Measurements from ENCODE around the gene GRK5. TPM values are rescaled to one million over a fixed set of nuclear protein-coding genes. Genes with fewer than 3 reads are reported as not detected.

Gene GRK5
- total and polyA plus RNA-seq, 9 of the 15 experiments (the other 6 are each of a cell fraction or from before 2014, with no cell fraction given), result 0.46 to 0.83 (median 0.67) TPM; not detected in 2

- no peak for TF ChIP-seq E2F8 (IDR thresholded peaks at IDR 0.05; ENCODE audit: low read depth, partially characterized antibody)
Measured at GRCh38 chr10:119205894-119206602, 1.3 kb upstream of the GRK5 start (continued).

- Histone ChIP-seq H2AFZ (ENCODE audit: low read depth, low read length) (peak overlapping the region; percentile 90), H3K79me2 (ENCODE audit: control insufficient read depth, insufficient read depth, low read length) (no peaks in the 10 kb centered on the region), H3K27me3 (ENCODE audit: control insufficient read depth in 2 of 2, insufficient read depth in 2 of 2, low read length in 2 of 2) (no peaks in the 10 kb centered on the region), H3K9ac (ENCODE audit: insufficient read depth in 1 of 2, low read depth in 2 of 2, low read length in 2 of 2) (peak overlapping the region; percentile 64 to 91), H3K9me1 (ENCODE audit: control insufficient read depth, insufficient read depth, low read length) (no peaks in the 10 kb centered on the region), H3K4me2 (ENCODE audit: insufficient read depth, low read length) (peak overlapping the region; percentile 68; the same call in 1 of the 2 replicates), H3K4me3 (peak overlapping the region; percentile 71), H4K20me1 (replicated peaks; ENCODE audit: control insufficient read depth, insufficient read depth, low read length) (no peaks in the 10 kb centered on the region), H3K9me3 (replicated peaks; ENCODE audit: control insufficient read depth, insufficient read depth, low read depth, low read length) (no peaks in the 10 kb centered on the region), H3K4me1 (replicated peaks in 1 of 2; ENCODE audit: control insufficient read depth in 2 of 2, insufficient read depth in 2 of 2, low read length in 2 of 2) (peaks cover 7 to 20% of the 10 kb centered on the region in 2 experiments), H3K27ac (ENCODE audit: extremely low read depth, low read depth, low read length) (peak overlapping the region; percentile 80), H3K36me3 (ENCODE audit: control insufficient read depth, insufficient read depth, low read length) (no peaks in the 10 kb centered on the region)
- DNase-seq (ENCODE audit: extremely low read depth in 1 of 4, low spot score in 3 of 4) (peak; percentile 70 to 77 (median 75)), ATAC-seq (peak; percentile 82), FAIRE-seq (no peak)
- intact Hi-C loops (cut with micrococcal nuclease), result loop anchor here (2.0 to 5.0 kb wide), 4 partner anchors 92 to 336 kb away; partner anchors contain the start of gene RGS10
- ChIA-PET POLR2A (interaction anchor here (0.6 to 1.8 kb wide), 7 partner anchors 12 to 512 kb away, joined by 3 to 7 read pairs (median 3); no protein-coding TSS in a partner anchor), CTCF (ENCODE audit: low intra/inter-chr PET ratio) (interaction anchor here (0.7 to 1.0 kb wide), 4 partner anchors 209 to 238 kb away, joined by 3 to 4 read pairs (median 4); no protein-coding TSS in a partner anchor)
- in situ Hi-C loops (cut with MboI), result no loop called here
- 3% methylated on average over 47 of the region's 97 CpGs for WGBS (ENCODE audit: insufficient coverage, low coverage, missing lambda C conversion rate)
- BruUV-seq (replicated peaks), result no TSS peak
- TF ChIP-seq TCFL5 (CRISPR knock-in tag; conservative IDR thresholded peaks at IDR 0.05), result no peak
- no peak for TF ChIP-seq ETV1 (tag; conservative IDR thresholded peaks at IDR 0.05; ENCODE audit: low read depth)
- TF ChIP-seq RCOR1 (IDR thresholded peaks at IDR 0.05; ENCODE audit: borderline replicate concordance in 1 of 2, low read depth in 2 of 2, low read length in 2 of 2), result no peak
- TF ChIP-seq POLR3A (IDR thresholded peaks at IDR 0.05; ENCODE audit: borderline replicate concordance, extremely low read depth, insufficient read depth, insufficient read length), result no peak
- TF ChIP-seq RFX7 (CRISPR knock-in tag; IDR thresholded peaks at IDR 0.05), result no peak
- TF ChIP-seq CBX3 (IDR thresholded peaks at IDR 0.05; ENCODE audit: borderline replicate concordance in 1 of 2, low read length in 2 of 2), result no peak
- no peak for TF ChIP-seq HDAC8 (tag; IDR thresholded peaks at IDR 0.05)
- no peak for TF ChIP-seq ZNF197 (CRISPR knock-in tag; IDR thresholded peaks at IDR 0.05; ENCODE audit: low read depth)
- no peak for TF ChIP-seq ARHGAP35 (IDR thresholded peaks at IDR 0.05; ENCODE audit: partially characterized antibody)
- 0 out of 2 replicates have a peak, but pooled peaks have one; percentile 30 for TF ChIP-seq GTF2E2 (tag; IDR thresholded peaks at IDR 0.05)
- no peak for TF ChIP-seq NUFIP1 (IDR thresholded peaks at IDR 0.05; ENCODE audit: partially characterized antibody)
- TF ChIP-seq CTCFL (IDR thresholded peaks at IDR 0.05; ENCODE audit: borderline replicate concordance, insufficient read depth, low read depth, low read length, poor library complexity, severe bottlenecking), result peak; percentile 84
Measured at GRCh38 chr10:119206603-119207365, 587 bp upstream of the GRK5 start.

Data from K562 (cell line).